DND-41 (cell line): ENCODE data around the gene OSBPL5.

Source experiments
- ATAC-seq: fragments of 200-7000 bp; cut with Tn5 transposase; 3 replicates; pipeline ENCODE4 v1.9.1; 2021; ENCODE audit warnings: low read depth; ENCODE audit not compliant: insufficient read depth
- DNase-seq: peaks from one replicate; pipeline ENCODE4 v3.0.0-alpha.2; 2020
- H2AFZ ChIP-seq: 2 replicates; pipeline ENCODE4 v1.6.0; 2012; ENCODE audit warnings: low read depth, low read length
- H3K27ac ChIP-seq: 2 replicates; pipeline ENCODE4 v1.5.1; 2012; ENCODE audit warnings: low read length, inconsistent platforms
- H3K27me3 ChIP-seq: fragments of 200-600 bp; sonication (generic); 2 replicates; pipeline ENCODE4 v1.6.0; 2012; ENCODE audit warnings: low read length, mild to moderate bottlenecking, inconsistent platforms; ENCODE audit not compliant: insufficient read depth, poor library complexity
- H3K36me3 ChIP-seq: 2 replicates; pipeline ENCODE4 v1.5.1; 2012; ENCODE audit warnings: low read length, inconsistent platforms; ENCODE audit not compliant: insufficient read depth
- H3K4me1 ChIP-seq: 2 replicates; pipeline ENCODE4 v1.5.1; 2012; ENCODE audit warnings: mild to moderate bottlenecking, low read length; ENCODE audit not compliant: insufficient read depth
- H3K4me2 ChIP-seq: 2 replicates; pipeline ENCODE4 v1.6.0; 2012; ENCODE audit warnings: mild to moderate bottlenecking, moderate library complexity, low read length, inconsistent platforms; ENCODE audit not compliant: insufficient read depth
- H3K4me3 ChIP-seq, 2 experiments: fragments of 200-600 bp in 1 of 2; shearing (Covaris generic) in 1 of 2; 2 replicates each; pipeline ENCODE4 v1.5.1; 2012 to 2016; ENCODE audit warnings: inconsistent platforms in 2 of 2, low read length in 2 of 2, mild to moderate bottlenecking in 2 of 2, low read depth in 1 of 2, moderate library complexity in 1 of 2
- H3K79me2 ChIP-seq: 2 replicates; pipeline ENCODE4 v1.6.0; 2012; ENCODE audit warnings: low read length, inconsistent platforms; ENCODE audit not compliant: insufficient read depth
- H3K9ac ChIP-seq: 2 replicates; pipeline ENCODE4 v1.6.0; 2012; ENCODE audit warnings: low read depth, mild to moderate bottlenecking, inconsistent platforms, low read length, moderate library complexity
- H3K9me3 ChIP-seq: 2 replicates; pipeline ENCODE4 v1.5.1; 2012; ENCODE audit warnings: low read length, moderate library complexity, mild to moderate bottlenecking, inconsistent platforms; ENCODE audit not compliant: insufficient read depth, severe bottlenecking
- H4K20me1 ChIP-seq: 2 replicates; pipeline ENCODE4 v1.6.0; 2012; ENCODE audit warnings: low read length; ENCODE audit not compliant: insufficient read depth
- CTCF ChIP-seq: IDR thresholded peaks from 2 replicates; pipeline ENCODE4 v1.5.1; 2012; ENCODE audit warnings: borderline replicate concordance, low read length, moderate library complexity, mild to moderate bottlenecking; ENCODE audit not compliant: poor library complexity, severe bottlenecking; ENCODE audit errors: extremely low read depth
- EZH2 ChIP-seq: IDR thresholded peaks from 3 replicates; pipeline ENCODE4 v1.6.1; 2012; ENCODE audit warnings: borderline replicate concordance, low read depth, mild to moderate bottlenecking, moderate library complexity, low read length, inconsistent platforms; ENCODE audit not compliant: severe bottlenecking

The OSBPL5 gene

GRCh38 chr11:3154001-3154599 is 11.0 kb downstream of the OSBPL5 start:
- Histone ChIP-seq H3K4me3 (no peak overlapping the region), H2AFZ (no peak overlapping the region), H3K4me1 (peaks cover 12% of the 10 kb centered on the region), H3K4me2 (no peak overlapping the region), H3K9ac (no peak overlapping the region), H3K79me2 (peaks cover 99% of the 10 kb centered on the region), H4K20me1 (peaks cover 98% of the 10 kb centered on the region), H3K36me3 (peaks cover 73% of the 10 kb centered on the region), H3K9me3 (no peaks in the 10 kb centered on the region), H3K27me3 (no peaks in the 10 kb centered on the region), H3K27ac (no peak overlapping the region)
- TF ChIP-seq CTCF: no peak
- TF ChIP-seq EZH2: no peak
- no peak for DNase-seq
- ATAC-seq: no peak

- H3K36me3 ChIP-seq: peaks cover 75% of the 10 kb centered on the region
- TF ChIP-seq EZH2: no peak
- TF ChIP-seq CTCF: no peak
- peaks cover 98% of the 10 kb centered on the region for H4K20me1 ChIP-seq
- ATAC-seq (no peak), DNase-seq (no peak)
- H3K9me3 ChIP-seq: no peaks in the 10 kb centered on the region
- H3K4me2 ChIP-seq: no peak overlapping the region
- H3K27me3 ChIP-seq: no peaks in the 10 kb centered on the region
- H2AFZ ChIP-seq: no peak overlapping the region
- no peak overlapping the region for H3K4me3 ChIP-seq
- peaks cover 7% of the 10 kb centered on the region for H3K4me1 ChIP-seq
- H3K27ac ChIP-seq: no peak overlapping the region
- peaks cover 99% of the 10 kb centered on the region for H3K79me2 ChIP-seq
- H3K9ac ChIP-seq: no peak overlapping the region
These were observed 11.7 kb downstream of the OSBPL5 start for GRCh38 chr11:3153291-3153861.

DNA sequence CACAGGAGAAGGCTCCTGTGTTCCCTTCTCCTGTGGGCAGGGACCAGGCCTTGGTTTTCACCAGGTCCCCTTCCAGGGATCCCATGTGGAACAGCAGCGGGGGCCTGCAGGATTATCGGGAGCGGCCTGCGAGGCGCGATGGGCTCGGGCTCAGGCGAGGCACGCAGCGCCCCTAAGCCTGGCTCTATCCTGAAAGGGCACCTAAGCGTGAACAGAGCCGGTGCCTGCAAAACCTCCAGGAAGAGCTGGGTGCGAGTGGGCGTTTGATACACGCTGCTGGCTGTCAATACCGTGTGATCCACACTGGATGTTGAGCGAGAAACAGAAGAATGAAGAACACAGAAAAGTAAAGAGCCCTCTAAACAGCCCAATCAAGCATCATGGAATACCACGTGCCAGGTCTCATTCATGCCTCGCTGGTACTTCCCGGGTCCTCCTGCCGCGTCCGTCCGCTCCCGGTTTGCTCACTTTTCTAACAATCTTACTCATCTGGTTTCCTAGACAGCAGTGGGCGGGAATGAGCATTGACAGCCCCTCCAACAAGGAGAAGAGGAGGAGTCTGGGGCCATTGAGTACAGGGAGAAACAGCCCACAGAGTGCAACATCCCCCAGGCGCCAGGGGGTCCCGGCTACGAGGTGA is 12.5 kb downstream of the OSBPL5 start:
- Histone ChIP-seq H3K79me2 (peaks cover 99% of the 10 kb centered on the region), H3K4me1 (peaks cover 1% of the 10 kb centered on the region), H3K36me3 (peaks cover 75% of the 10 kb centered on the region), H3K27me3 (no peaks in the 10 kb centered on the region), H3K4me3 (no peak overlapping the region), H3K9me3 (no peaks in the 10 kb centered on the region), H3K4me2 (no peak overlapping the region), H2AFZ (no peak overlapping the region), H4K20me1 (peaks cover 98% of the 10 kb centered on the region), H3K27ac (no peak overlapping the region), H3K9ac (no peak overlapping the region)
- TF ChIP-seq CTCF (no peak), EZH2 (no peak)
- ATAC-seq (no peak), DNase-seq (no peak)
